Neural cell (in vitro differentiated cells): ENCODE data around the gene TMEM131L. TPM values are rescaled to one million over a fixed set of nuclear protein-coding genes. Genes with fewer than 3 reads are reported as not detected.

ENCODE experiments used
- H2AFZ ChIP-seq: fragments of 200-600, 300-800 bp; sonication (generic), shearing (Covaris generic); 2 replicates; pipeline ENCODE4 v1.6.0; 2014; ENCODE audit warnings: low read depth, mild to moderate bottlenecking, antibody characterized with exemption, low read length, moderate library complexity
- H3F3A ChIP-seq: fragments of 200-600 bp; shearing (Covaris generic); 2 replicates; pipeline ENCODE4 v1.6.1; 2016; ENCODE audit warnings: mild to moderate bottlenecking, moderate library complexity, mixed read lengths, antibody characterized with exemption, low read length; ENCODE audit not compliant: insufficient read depth, poor library complexity, severe bottlenecking
- H3K27ac ChIP-seq: fragments of 200-600, 300-800 bp; sonication (generic), shearing (Covaris generic); 2 replicates; pipeline ENCODE4 v1.5.1; 2014; ENCODE audit warnings: mild to moderate bottlenecking, low read length, moderate library complexity
- H3K27me3 ChIP-seq: fragments of 300-800, 200-600 bp; sonication (generic), shearing (Covaris generic); 2 replicates; pipeline ENCODE4 v1.6.0; 2014; ENCODE audit warnings: mild to moderate bottlenecking, low read depth, low read length, moderate library complexity; ENCODE audit not compliant: insufficient read depth
- H3K36me3 ChIP-seq: fragments of 300-800, 200-600 bp; sonication (generic), shearing (Covaris generic); 2 replicates; pipeline ENCODE4 v1.5.1; 2014; ENCODE audit warnings: mild to moderate bottlenecking, antibody characterized with exemption, low read length, moderate library complexity; ENCODE audit not compliant: insufficient read depth
- H3K4me2 ChIP-seq: fragments of 300-800, 200-600 bp; sonication (generic), shearing (Covaris generic); 2 replicates; pipeline ENCODE4 v1.6.0; 2014; ENCODE audit warnings: mild to moderate bottlenecking, low read length
- H3K4me3 ChIP-seq: fragments of 300-800, 200-600 bp; sonication (generic), shearing (Covaris generic); 2 replicates; pipeline ENCODE4 v1.5.1; 2014; ENCODE audit warnings: mild to moderate bottlenecking, low read length, moderate library complexity
- H3K79me2 ChIP-seq: fragments of 200-600 bp; shearing (Covaris generic); replicated peaks from 2 replicates; pipeline ENCODE4 v1.6.0; 2014; ENCODE audit warnings: mild to moderate bottlenecking, low read length, moderate library complexity; ENCODE audit not compliant: insufficient read depth
- H3K9ac ChIP-seq: fragments of 300-800, 200-600 bp; sonication (generic), shearing (Covaris generic); 2 replicates; pipeline ENCODE4 v1.6.1; 2016; ENCODE audit warnings: mild to moderate bottlenecking, low read length, mixed read lengths
- H3K9me2 ChIP-seq: fragments of 200-600 bp; shearing (Covaris generic); 2 replicates; pipeline ENCODE4 v1.6.1; 2016; ENCODE audit warnings: mild to moderate bottlenecking, low read length, mixed read lengths; ENCODE audit not compliant: insufficient read depth
- H3K9me3 ChIP-seq: fragments of 200-600, 300-800 bp; sonication (generic), shearing (Covaris generic); 2 replicates; pipeline ENCODE4 v1.6.1; 2016; ENCODE audit warnings: mild to moderate bottlenecking, mixed run types, low read length, moderate library complexity, mixed read lengths
- H4K20me1 ChIP-seq: fragments of 200-600 bp; shearing (Covaris generic); 2 replicates; pipeline ENCODE4 v1.6.1; 2016; ENCODE audit warnings: mild to moderate bottlenecking, mixed run types; ENCODE audit not compliant: insufficient read depth
- CTCF ChIP-seq: fragments of 450-650 bp; IDR thresholded peaks from 2 replicates; pipeline ENCODE4 v1.5.1; 2014; ENCODE audit warnings: antibody characterized with exemption, mild to moderate bottlenecking, moderate library complexity; ENCODE audit not compliant: poor library complexity, severe bottlenecking
- EP300 ChIP-seq: fragments of 450-650 bp; conservative IDR thresholded peaks from 2 replicates; pipeline ENCODE4 v1.6.1; 2014; ENCODE audit warnings: antibody characterized with exemption, mild to moderate bottlenecking, moderate library complexity; ENCODE audit not compliant: poor library complexity, severe bottlenecking
- EZH2 ChIP-seq: fragments of 200-600, 300-800 bp; shearing (Covaris generic), sonication (generic); IDR thresholded peaks from 2 replicates; pipeline ENCODE4 v1.6.1; 2014; ENCODE audit warnings: antibody characterized with exemption, low read length, borderline replicate concordance, mild to moderate bottlenecking; ENCODE audit not compliant: insufficient read depth, poor library complexity, severe bottlenecking
- MXI1 ChIP-seq: fragments of 450-650 bp; conservative IDR thresholded peaks from 2 replicates; pipeline ENCODE4 v1.6.1; 2014; ENCODE audit warnings: antibody characterized with exemption, mild to moderate bottlenecking; ENCODE audit not compliant: poor library complexity, severe bottlenecking
- POLR2AphosphoS5 ChIP-seq: IDR thresholded peaks from 2 replicates; pipeline ENCODE4 v1.6.1; 2012
- RAD21 ChIP-seq: fragments of 450-650 bp; conservative IDR thresholded peaks from 2 replicates; pipeline ENCODE4 v1.6.1; 2014; ENCODE audit warnings: antibody characterized with exemption, mild to moderate bottlenecking, moderate library complexity
- SMC3 ChIP-seq: fragments of 450-650 bp; conservative IDR thresholded peaks from 2 replicates; pipeline ENCODE4 v1.6.1; 2014; ENCODE audit warnings: antibody characterized with exemption, mild to moderate bottlenecking, moderate library complexity; ENCODE audit not compliant: poor library complexity
- TAF1 ChIP-seq: IDR thresholded peaks from 2 replicates; pipeline ENCODE4 v1.6.1; 2012; ENCODE audit warnings: low read depth
- polyA plus RNA-seq: library from polyadenylated mRNA; depleted of rRNA; stranded (reverse); fragments of >200 nt; gene quantifications from 2 replicates; pipeline ENCODE4 v1.2.3, GENCODE V29; 2014
- TF ChIP-seq, protein P1 (sequence below): IDR thresholded peaks from 2 replicates; pipeline ENCODE4 v1.6.1; 2012; ENCODE audit warnings: borderline replicate concordance

The TMEM131L gene
- polyA plus RNA-seq, 1 donor from 2014 or later = 11.1 TPM

DNA sequence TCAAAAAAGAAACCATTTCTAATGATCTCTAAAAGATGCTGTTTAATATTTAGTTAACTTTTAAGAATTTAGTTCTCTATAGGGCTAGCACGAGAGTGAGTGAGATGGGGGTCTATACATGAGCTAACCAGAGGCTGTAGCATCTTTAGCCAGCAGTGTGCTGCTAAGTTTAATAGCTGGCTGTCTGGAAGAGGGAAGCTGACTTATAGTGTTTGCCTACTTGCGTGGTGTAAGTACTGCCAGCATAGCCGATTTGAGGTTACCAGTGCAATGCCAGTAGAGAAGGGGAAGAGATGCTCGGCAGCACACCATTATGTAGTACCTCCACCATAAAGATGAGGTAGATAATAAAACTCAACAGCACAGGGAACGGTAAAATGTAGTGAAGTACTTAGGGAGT, 47.1 kb upstream of the TMEM131L start:
- Histone ChIP-seq H3K79me2 (no peaks in the 10 kb centered on the region), H3K9ac (no peak overlapping the region), H2AFZ (no peak overlapping the region), H3K9me3 (no peaks in the 10 kb centered on the region), H4K20me1 (no peaks in the 10 kb centered on the region), H3K36me3 (no peaks in the 10 kb centered on the region), H3K9me2 (no peaks in the 10 kb centered on the region), H3K27ac (no peak overlapping the region), H3F3A (no peaks in the 10 kb centered on the region), H3K4me2 (no peak overlapping the region), H3K4me3 (no peak overlapping the region), H3K27me3 (no peaks in the 10 kb centered on the region)
- TF ChIP-seq POLR2AphosphoS5 = no peak
- no peak for TF ChIP-seq SMC3
- no peak for TF ChIP-seq EP300
- TF ChIP-seq MXI1 = no peak
- no peak for TF ChIP-seq TAF1
- TF ChIP-seq EZH2 = no peak
- TF ChIP-seq, protein P1, sequence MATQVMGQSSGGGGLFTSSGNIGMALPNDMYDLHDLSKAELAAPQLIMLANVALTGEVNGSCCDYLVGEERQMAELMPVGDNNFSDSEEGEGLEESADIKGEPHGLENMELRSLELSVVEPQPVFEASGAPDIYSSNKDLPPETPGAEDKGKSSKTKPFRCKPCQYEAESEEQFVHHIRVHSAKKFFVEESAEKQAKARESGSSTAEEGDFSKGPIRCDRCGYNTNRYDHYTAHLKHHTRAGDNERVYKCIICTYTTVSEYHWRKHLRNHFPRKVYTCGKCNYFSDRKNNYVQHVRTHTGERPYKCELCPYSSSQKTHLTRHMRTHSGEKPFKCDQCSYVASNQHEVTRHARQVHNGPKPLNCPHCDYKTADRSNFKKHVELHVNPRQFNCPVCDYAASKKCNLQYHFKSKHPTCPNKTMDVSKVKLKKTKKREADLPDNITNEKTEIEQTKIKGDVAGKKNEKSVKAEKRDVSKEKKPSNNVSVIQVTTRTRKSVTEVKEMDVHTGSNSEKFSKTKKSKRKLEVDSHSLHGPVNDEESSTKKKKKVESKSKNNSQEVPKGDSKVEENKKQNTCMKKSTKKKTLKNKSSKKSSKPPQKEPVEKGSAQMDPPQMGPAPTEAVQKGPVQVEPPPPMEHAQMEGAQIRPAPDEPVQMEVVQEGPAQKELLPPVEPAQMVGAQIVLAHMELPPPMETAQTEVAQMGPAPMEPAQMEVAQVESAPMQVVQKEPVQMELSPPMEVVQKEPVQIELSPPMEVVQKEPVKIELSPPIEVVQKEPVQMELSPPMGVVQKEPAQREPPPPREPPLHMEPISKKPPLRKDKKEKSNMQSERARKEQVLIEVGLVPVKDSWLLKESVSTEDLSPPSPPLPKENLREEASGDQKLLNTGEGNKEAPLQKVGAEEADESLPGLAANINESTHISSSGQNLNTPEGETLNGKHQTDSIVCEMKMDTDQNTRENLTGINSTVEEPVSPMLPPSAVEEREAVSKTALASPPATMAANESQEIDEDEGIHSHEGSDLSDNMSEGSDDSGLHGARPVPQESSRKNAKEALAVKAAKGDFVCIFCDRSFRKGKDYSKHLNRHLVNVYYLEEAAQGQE = no peak
- no peak for TF ChIP-seq RAD21
- no peak for TF ChIP-seq CTCF

- no peak overlapping the region for H2AFZ ChIP-seq
- TF ChIP-seq EP300 (no peak), POLR2AphosphoS5 (no peak), SMC3 (no peak), RAD21 (no peak), MXI1 (no peak), EZH2 (no peak), TAF1 (no peak), CTCF (no peak)
- TF ChIP-seq, protein P1 = no peak
These were observed 46.4 kb upstream of the TMEM131L start for GRCh38 chr4:153419673-153420278.

More at GRCh38 chr4:153419673-153420278, 46.4 kb upstream of the TMEM131L start:
- no peaks in the 10 kb centered on the region for H3K9me3 ChIP-seq
- H3K27me3 ChIP-seq = no peaks in the 10 kb centered on the region
- no peaks in the 10 kb centered on the region for H3K9me2 ChIP-seq
- no peaks in the 10 kb centered on the region for H3F3A ChIP-seq
- H3K27ac ChIP-seq = no peak overlapping the region
- H3K4me3 ChIP-seq = no peak overlapping the region
- H3K36me3 ChIP-seq = no peaks in the 10 kb centered on the region
- no peaks in the 10 kb centered on the region for H4K20me1 ChIP-seq
- H3K4me2 ChIP-seq = no peak overlapping the region
- no peaks in the 10 kb centered on the region for H3K79me2 ChIP-seq
- H3K9ac ChIP-seq = no peak overlapping the region
